Spleen (tissue), 11 donors: ENCODE data around the gene DHRS1. TPM values are rescaled to one million over a fixed set of nuclear protein-coding genes. Genes with fewer than 3 reads are reported as not detected.

Experiments used
- DNase-seq: peaks from one replicate; pipeline ENCODE4 v3.0.0-alpha.2; 2020
- H3K27ac ChIP-seq, 8 donors: fragments of 200-600 bp; sonication (generic) in 7 of 8; 1 replicate in 4 of 8; 2 replicates in 4 of 8; pipeline versions ENCODE4 v1.5.0 to v1.8.0; 2016 to 2021; ENCODE audit warnings: inconsistent platforms in 4 of 8, mild to moderate bottlenecking in 4 of 8, moderate library complexity in 1 of 8
- H3K27me3 ChIP-seq, 7 donors: fragments of 200-600 bp; sonication (generic) in 6 of 7; replicated peaks in 1 of 7; 1 replicate in 4 of 7; 2 replicates in 3 of 7; pipeline versions ENCODE4 v1.5.0 to v1.8.0; 2016 to 2021; ENCODE audit warnings: inconsistent platforms in 3 of 7, mild to moderate bottlenecking in 1 of 7
- H3K36me3 ChIP-seq, 6 donors: fragments of 200-600 bp; sonication (generic) in 5 of 6; 1 replicate in 4 of 6; 2 replicates in 2 of 6; pipeline versions ENCODE4 v1.5.0 to v1.8.0; 2016 to 2021; ENCODE audit warnings: inconsistent platforms in 2 of 6
- H3K4me1 ChIP-seq, 6 donors: fragments of 200-600 bp; sonication (generic) in 5 of 6; 1 replicate in 3 of 6; 2 replicates in 3 of 6; pipeline versions ENCODE4 v1.5.0 to v1.8.0; 2016 to 2021; ENCODE audit warnings: inconsistent platforms in 3 of 6
- H3K4me3 ChIP-seq, 8 donors: fragments of 200-600 bp; sonication (generic) in 7 of 8; 1 replicate in 4 of 8; 2 replicates in 4 of 8; pipeline versions ENCODE4 v1.5.0 to v1.8.0; 2016 to 2021; ENCODE audit warnings: inconsistent platforms in 4 of 8, mild to moderate bottlenecking in 4 of 8, moderate library complexity in 2 of 8
- H3K9me3 ChIP-seq, 8 donors: fragments of 200-600 bp; sonication (generic) in 7 of 8; 1 replicate in 4 of 8; 2 replicates in 4 of 8; pipeline versions ENCODE4 v1.5.0 to v1.8.0; 2016 to 2021; ENCODE audit warnings: inconsistent platforms in 4 of 8
- CTCF ChIP-seq, 11 experiments: fragments of 200-600 bp in 7 of 11; fragments of 450-650 bp in 4 of 11; sonication (generic) in 4 of 11; IDR thresholded peaks in 8 of 11; conservative IDR thresholded peaks in 3 of 11; 1 replicate in 7 of 11; 2 replicates in 4 of 11; pipeline versions ENCODE4 v1.4.0 to v1.8.0; 2016 to 2021; ENCODE audit warnings: antibody characterized with exemption in 11 of 11, inconsistent platforms in 4 of 11, mild to moderate bottlenecking in 1 of 11
- POLR2A ChIP-seq, 3 donors: fragments of 450-650 bp; IDR thresholded peaks; one replicate each; pipeline ENCODE4 v1.5.1; 2017; ENCODE audit warnings: antibody characterized with exemption in 3 of 3, mild to moderate bottlenecking in 1 of 3
- POLR2AphosphoS5 ChIP-seq, 3 donors: sonication (generic); formaldehyde crosslinking; IDR thresholded peaks; one replicate each; pipeline ENCODE4 v1.5.1; 2017; ENCODE audit warnings: antibody characterized with exemption in 3 of 3
- WGBS, 5 donors: extraction: QIAGEN DNeasy Blood & Tissue Kit in 3 of 5; methylation state at CpG; one replicate each; pipeline versions ENCODE4 v1.1.5 to v1.1.7; 2013 to 2018; 5-methylcytosine and 5-hydroxymethylcytosine counted together
- intact Hi-C: fragments of 100-400 bp; cut with DNase I; formaldehyde crosslinking; loops from one replicate; pipeline ENCODE4 v1.15.0; 2023; ENCODE audit warnings: low total_unique reads
- polyA plus RNA-seq, 3 donors: library from polyadenylated mRNA; stranded (reverse); fragments of 200-250 nt; gene quantifications; one replicate each; pipeline ENCODE4 v1.2.1, GENCODE V29; 2013
- total RNA-seq, 7 donors: library from RNA; depleted of rRNA in 3 of 7; stranded (reverse); fragments of >200 nt in 3 of 7; fragmentation: NEBNext Ultra II Directional in 4 of 7; extraction: Animal tissue kit (Norgen Biotek cat#: 25700) in 4 of 7; gene quantifications; one replicate each; pipeline versions ENCODE4 v1.1.0 to v1.2.1, GENCODE V29; 2016 to 2021
- donor health status: healthy with polysubstance abuse.
- donor health status: DM: no; HTN: no; CAD: no; lungs with moderate emphysema.
- donor health status: DM: no; HTN: no; CAD: no.
- donor health status: Bipolar disorder and iron deficiency.
- donor health status: healthy.
- donor health status: DM: no; HTN: no; CAD: no.
- donor health status: DM: yes; HTN: yes; CAD: no.

DHRS1 gene
- total and polyA plus RNA-seq, 10 donors: 22.0 to 56.1 (median 33.1) TPM

- H3K27ac ChIP-seq: peak overlapping the region in 7 of 8 donors; percentile 37 to 100 (median 84)
- TF ChIP-seq POLR2AphosphoS5 (IDR thresholded peaks at IDR 0.05) (peak in 2 of 3 donors; percentile 30 to 31), POLR2A (IDR thresholded peaks at IDR 0.05) (no peak), CTCF (IDR thresholded peaks at IDR 0.05 in 8 of 11, conservative IDR thresholded peaks at IDR 0.05 in 3 of 11) (peak in 7 of 11 experiments; percentile 18 to 52 (median 43))
- H3K36me3 ChIP-seq: no peaks in the 10 kb centered on the region
- no peaks in the 10 kb centered on the region for H3K27me3 ChIP-seq
- peaks cover 14 to 90% (median 67%) of the 10 kb centered on the region in 6 donors for H3K4me1 ChIP-seq
- peak; percentile 83 for DNase-seq
- intact Hi-C loops: no loop called here
- 52 to 68% (median 56%) methylated on average over 11 of the region's 11 CpGs for WGBS, 5 donors
- peak overlapping the region in 1 of 8 donors; percentile 46 for H3K4me3 ChIP-seq
- H3K9me3 ChIP-seq: no peaks in the 10 kb centered on the region
Measured at GRCh38 chr14:24279301-24280186, 20.0 kb downstream of the DHRS1 start.

GRCh38 chr14:24278424-24278823 lies 21.2 kb downstream of the DHRS1 start:
- Histone ChIP-seq H3K27me3 (no peaks in the 10 kb centered on the region), H3K4me3 (peak overlapping the region in 1 of 8 donors; percentile 46), H3K4me1 (peaks cover 17 to 98% (median 78%) of the 10 kb centered on the region in 6 donors), H3K9me3 (no peaks in the 10 kb centered on the region), H3K36me3 (no peaks in the 10 kb centered on the region), H3K27ac (peak overlapping the region in 7 of 8 donors; percentile 53 to 100 (median 84))
- no peak for DNase-seq
- intact Hi-C loops: no loop called here
- WGBS, 5 donors: 93 to 98% (median 96%) methylated on average over 5 of the region's 5 CpGs
- TF ChIP-seq POLR2A (IDR thresholded peaks at IDR 0.05) (no peak), POLR2AphosphoS5 (IDR thresholded peaks at IDR 0.05) (no peak), CTCF (IDR thresholded peaks at IDR 0.05 in 8 of 11, conservative IDR thresholded peaks at IDR 0.05 in 3 of 11) (no peak)

- H3K36me3 ChIP-seq: no peaks in the 10 kb centered on the region
- no peaks in the 10 kb centered on the region for H3K9me3 ChIP-seq
- H3K27ac ChIP-seq: peak overlapping the region; percentile 53 to 100 (median 84)
- intact Hi-C loops: no loop called here
- DNase-seq: peak; percentile 83
- peak overlapping the region in 1 of 8 donors; percentile 46 for H3K4me3 ChIP-seq
- 45 to 55% (median 47%) methylated on average over 11 of the region's 11 CpGs for WGBS, 5 donors
- H3K4me1 ChIP-seq: peaks cover 17 to 100% (median 85%) of the 10 kb centered on the region in 6 donors
- H3K27me3 ChIP-seq: no peaks in the 10 kb centered on the region
- no peak for TF ChIP-seq CTCF (IDR thresholded peaks at IDR 0.05 in 8 of 11, conservative IDR thresholded peaks at IDR 0.05 in 3 of 11)
- TF ChIP-seq POLR2AphosphoS5 (IDR thresholded peaks at IDR 0.05): peak in 2 of 3 donors; percentile 15 to 51
- TF ChIP-seq POLR2A (IDR thresholded peaks at IDR 0.05): no peak
Measured at GRCh38 chr14:24277606-24278321, 21.8 kb downstream of the DHRS1 start.
